ENCODE data around the gene ECM1.
A peak's percentile ranks its signal among the peaks of the same experiment; 100 is the strongest.

The ECM1 gene

DNA sequence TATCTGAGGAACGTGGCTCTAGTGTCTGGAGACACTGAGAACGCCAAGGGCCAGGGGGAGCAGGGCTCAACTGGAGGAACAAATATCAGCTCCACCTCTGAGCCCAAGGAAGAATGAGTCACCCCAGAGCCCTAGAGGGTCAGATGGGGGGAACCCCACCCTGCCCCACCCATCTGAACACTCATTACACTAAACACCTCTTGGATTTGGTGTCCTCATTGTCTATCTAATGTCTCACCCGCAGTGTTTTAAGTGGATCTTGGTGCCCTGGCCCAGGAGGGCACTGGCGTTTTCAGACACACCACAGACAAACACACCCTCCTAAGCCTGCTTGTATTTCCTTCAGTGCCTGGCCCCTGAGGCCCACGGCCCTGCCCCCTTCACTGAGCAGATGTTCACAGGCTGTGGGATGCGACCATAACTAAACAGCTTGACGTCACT, 5.5 kb downstream of the ECM1 start:
- DNase-seq, result no peak

DNA sequence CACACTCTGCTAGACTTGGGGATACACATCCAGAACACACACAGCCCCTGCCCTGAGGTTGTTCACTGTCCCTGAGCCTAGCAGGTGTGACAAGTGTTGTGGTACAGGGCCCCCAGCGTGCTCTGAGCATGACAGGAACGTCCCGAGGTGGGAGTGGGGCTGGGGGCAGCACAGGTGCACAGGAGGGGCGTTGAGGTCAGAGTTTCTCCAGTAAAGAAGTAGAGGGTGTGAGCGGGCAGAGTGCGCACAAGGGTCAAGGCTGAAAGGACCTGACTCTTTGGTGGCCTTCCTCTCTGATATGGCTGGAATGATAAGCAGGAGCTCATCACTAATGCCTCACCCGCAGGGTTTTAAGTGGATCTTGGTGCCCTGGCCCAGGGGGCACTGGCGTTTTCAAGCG, 6.4 kb downstream of the ECM1 start:
- DNase-seq, result no peak

DNA sequence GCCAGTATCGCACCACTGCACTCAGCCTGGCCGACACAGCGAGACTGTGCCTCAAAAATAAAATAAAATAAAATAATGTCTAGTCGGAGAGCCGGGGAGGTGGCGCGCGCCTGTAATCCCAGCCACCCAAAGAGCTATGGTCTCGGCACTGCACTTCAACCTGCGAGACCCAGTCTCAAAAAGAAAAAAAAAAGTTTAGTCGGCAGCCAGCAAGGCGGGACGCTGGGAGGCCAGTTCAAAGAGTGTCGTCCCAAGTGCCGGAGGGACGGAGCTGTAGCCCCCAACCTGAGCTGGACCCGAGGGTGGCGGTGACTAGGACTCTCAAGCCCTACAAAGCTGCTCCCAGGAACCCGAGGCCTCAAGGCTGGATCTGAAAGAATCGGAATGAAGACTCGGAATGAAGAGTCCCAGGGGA, 7.0 kb downstream of the ECM1 start:
- no peak for DNase-seq

DNA sequence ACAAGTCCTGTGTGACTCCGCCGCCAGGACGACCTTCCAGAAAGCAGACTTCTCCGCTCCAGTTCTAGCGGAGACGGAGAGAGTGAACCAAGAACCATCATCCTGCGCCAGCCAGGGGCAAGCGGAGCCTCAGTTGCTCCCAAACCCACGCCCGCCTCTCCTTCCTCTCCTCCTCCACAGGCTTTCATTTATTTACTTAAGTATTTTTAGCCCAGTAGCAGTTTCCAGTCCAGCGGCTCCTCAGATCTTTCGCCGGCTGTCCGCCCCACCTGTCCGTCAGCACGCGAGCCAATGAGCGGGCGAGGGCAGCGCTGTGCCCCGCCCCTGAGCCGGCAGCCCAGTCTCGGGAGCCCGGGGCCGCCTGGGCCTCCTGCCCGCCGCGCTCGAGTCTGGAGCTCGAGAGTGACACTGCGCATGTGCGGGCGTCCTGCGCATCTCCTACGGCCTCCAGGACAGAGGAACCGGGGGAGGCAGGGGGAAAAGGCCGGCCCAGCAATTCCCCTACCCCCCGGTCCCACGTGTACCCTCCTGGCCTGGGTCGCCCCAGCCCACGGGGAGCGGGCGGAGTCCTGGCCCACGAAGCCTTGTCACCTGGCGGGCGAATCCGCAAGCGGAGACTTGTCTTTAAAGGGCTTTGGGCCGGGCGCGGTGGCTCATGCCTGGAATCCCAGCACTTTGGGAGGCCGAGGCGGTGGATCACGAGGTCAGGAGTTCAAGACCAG, 7.6 kb downstream of the ECM1 start, which contains the start of gene FALEC:
Gene FALEC (plus strand): TSS at position 425 of the 722 bp plus-strand sequence.
- DNase-seq, result peak; percentile 87

DNA sequence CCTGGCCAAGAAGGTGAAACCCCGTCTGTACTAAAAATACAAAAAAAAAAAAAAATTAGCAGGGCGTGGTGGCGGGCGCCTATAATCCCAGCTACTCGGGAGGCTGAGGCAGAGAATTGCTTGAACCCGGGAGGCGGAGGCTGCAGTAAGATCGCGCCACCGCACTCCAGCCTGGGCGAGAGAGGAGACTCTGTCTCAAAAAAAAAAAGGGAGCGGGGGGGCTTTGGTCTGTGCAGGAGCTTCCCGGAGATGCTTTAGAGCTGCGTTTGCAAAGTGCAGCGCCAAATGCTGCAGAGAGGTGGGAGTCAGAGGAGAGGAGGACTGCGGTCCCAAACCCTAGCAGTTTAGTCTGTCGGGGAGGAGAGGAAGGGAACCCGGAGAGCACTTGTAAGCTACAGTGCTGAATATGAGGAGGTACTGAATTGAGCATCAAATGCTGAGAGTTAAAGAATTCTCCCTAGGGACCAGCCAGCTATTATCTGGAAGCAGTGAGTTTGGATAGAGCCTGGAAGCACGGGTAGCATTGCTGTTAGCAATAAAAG, 8.2 kb downstream of the ECM1 start:
- no peak for DNase-seq

DNA sequence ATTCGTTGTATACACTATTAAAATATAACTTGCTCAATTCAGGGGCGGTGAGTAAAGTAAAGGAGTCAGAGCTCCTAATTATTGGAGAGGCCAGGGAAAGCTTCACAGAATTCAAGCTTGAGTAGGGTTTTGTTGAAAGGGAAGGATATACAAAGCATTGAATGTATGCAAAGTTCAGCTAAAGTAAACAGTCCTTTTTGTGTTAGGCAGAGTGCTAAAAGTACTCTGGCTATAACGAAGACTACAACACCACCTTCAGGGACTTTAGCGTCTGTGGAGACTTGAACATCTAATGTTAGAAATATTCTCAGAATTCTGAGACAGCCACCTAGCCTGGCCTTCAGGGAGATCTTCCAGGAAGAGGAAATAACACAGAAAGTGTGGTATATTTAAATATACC, 8.7 kb downstream of the ECM1 start:
- no peak for DNase-seq

DNA sequence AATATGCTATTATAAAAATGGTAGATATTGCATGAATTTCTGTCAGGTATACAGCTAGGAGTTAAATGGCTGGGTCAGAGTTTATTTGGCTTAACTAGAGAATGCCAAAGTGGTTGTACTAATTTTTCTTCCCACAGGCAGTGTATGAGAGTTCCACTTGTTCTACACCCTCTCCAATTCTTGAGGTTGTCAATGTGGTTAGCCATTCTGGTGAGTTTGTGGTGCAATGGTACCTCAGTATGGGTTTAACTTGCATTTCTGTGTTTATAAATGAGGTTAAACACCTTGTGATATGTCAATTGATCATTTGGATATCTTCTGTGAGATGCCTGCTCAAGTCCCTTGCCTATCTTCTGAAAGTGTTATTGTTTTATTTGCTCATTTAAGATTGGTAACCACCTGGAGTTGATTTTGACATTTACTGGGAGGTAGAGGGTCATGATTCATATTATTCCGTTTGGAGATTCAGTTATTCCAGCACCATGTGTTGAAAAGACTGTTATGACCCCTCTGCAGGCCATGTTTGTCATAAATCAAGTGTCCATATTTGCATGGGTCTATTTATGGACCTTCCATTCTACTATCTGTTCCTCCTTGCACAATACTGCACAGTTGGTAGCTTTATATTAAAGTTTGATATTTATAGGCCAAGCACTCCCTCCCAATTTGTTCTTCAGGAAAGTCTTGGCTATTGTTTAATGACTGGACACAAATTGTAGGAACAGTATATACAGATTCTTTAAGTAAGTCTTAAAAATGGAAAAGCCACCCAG, 13.5 kb downstream of the ECM1 start:
- no peak for DNase-seq

DNA sequence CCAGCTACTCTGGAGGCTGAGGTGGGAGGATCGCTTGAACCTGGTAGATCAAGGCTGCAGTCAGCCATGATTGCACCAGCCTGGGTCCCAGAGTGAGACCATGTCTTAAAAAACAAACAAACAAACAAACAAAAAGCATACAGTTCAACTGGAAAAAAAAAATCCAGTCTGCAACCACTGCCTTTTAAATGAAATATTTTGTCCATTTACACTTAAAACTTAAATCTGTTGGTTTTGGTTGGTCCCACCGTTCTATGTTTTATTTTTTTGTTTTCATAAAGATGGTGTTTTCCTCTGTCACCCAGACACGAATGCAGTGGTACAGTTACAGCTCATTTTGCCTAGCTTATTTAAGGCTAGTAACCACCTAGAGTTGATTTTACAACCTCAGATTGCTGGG, 17.4 kb downstream of the ECM1 start:
- DNase-seq, result no peak

DNA sequence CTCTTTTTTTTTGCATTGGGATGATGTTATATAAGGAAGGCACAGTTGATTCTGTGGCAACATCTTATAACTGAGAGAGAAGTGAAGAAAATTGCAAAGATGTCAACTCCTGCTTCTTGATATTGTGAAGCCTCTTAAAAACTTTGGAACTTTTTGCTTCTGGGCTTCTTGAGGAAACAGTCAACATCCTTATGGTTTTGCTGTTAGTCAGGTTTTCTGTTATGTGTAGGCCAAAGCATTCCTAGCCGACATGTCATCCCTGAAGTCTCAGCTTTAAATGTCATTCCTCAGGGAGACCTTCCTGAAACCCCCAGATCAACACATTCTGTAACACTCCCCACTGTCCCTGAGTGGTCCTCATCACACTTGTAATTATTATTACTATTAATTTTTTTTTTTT, 20.3 kb downstream of the ECM1 start:
- no peak for DNase-seq

DNA sequence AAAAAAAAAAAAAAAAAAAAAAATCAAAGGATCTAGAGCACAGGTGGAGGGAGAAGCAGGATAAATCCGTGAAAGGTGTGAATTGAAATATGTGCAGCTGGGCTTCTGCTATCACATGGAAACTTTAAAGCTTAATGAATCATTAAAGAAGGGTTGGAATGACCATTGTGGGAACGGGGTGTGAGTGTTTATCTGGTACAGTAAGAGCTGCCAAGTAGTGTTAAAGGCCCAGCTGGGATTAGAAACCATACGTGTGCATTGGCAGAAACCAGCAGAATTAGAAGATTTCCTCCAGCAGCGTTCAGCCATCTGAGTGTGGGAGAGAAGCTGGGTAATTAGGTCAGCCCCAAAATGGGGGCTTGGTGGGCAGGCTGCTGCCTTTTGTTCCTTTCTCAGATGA, 21.1 kb downstream of the ECM1 start:
- no peak for DNase-seq

DNA sequence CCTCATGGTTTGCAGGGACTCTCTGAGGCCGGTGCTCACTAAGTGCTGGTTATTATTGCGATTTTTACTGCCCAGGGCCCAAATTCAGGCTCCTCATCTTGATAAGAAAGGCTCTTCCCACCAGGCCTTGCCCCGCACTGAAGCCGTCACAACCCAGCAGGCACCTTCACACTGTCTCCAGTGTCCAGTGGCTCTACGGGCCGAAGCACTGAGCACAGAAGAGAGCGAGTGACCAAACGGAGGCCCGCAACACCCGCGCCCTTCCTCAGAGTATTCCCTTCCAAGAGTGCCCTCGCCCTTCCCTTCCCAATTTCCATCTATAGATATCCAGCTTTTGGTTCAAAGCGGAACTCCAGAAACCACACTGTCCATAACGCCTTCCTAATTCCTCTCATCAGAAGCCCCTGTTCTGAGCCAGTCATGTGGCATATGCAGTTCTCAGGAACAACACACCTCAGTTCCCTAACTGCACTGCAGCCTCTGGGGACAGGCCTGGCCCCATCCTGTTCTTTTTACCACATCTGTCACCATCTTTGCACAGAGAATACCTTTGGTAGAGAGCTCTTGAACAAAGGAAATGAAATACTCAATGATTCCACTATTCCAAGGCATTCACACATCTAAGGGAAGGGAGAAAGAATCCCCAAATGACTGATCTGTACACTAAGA, 22.7 kb downstream of the ECM1 start:
- DNase-seq, result no peak

DNA sequence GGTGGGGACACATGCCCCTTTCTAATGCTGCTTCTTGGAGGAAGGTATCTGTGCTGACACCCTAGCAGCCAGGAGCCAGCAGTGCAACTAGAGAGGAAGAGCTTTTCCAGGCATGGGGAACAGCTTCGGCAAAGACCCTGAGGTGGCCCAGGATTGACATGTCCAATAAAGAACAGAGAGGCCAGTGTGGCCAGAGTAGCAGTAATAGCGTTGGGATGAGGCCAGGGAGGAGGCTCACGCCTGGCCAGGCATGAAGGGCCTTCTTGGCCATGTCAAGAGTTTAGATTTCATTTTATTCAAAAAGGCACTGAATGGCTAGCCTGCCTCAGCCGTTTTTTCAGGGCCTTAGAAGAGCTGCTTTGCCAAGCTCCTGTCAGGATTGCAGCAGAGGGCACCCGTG, 25.0 kb downstream of the ECM1 start:
- no peak for DNase-seq

DNA sequence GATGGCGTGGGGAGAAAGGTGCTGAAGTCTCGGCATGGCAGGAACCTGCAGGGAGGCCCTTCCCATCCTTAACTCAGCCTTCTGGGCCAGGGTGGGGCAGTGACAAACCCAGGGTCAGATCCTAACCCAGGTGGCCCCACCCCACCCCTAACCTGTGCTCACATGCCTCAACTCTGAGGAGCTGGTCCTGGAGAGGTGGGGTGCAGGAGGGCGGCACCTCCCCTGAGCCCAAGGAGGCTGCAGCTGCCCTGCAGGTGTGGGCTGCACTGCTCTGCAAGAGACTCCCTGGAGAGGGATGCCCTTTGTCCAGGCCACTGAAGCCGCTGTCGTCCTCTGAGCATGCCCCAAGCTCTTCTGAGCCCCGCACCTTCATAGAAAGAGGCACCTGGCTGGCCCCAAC, 26.1 kb downstream of the ECM1 start:
- no peak for DNase-seq

DNA sequence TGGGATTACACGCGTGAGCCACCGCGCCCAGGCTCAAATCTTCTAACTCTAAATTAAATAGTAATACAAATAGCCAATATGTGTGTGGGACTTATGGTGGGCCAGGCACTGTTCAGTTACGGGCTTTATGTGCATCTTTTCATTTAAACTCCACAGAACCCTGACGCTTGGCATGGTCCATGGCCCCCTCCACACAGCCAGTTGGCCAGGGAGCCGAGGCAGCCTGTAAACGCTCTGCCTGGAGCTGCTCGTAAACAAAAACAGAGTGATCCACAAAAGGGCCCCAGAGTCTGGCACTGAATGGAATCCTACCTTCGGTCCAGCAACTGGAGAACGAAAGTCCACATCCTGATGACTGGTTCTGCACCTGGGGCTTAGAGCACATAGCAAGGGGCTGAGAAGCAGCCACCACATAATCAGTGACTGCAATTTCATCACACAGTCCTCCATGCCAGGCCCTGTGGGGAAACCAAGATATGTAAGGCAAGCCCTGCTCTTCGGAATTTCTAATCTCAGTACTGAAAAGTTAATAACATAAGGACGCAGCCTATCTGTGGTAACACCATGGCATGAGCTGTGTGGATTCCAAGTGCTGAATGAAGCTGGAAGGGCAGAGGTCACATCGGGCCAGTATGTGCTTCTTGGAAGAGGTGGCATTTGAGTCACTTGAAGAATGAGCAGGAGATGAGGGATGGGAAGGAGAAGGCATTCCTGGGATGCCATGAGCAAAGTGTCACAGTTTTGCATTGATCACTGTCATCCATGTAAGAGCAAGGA, 27.8 kb downstream of the ECM1 start:
- DNase-seq, result no peak

DNA sequence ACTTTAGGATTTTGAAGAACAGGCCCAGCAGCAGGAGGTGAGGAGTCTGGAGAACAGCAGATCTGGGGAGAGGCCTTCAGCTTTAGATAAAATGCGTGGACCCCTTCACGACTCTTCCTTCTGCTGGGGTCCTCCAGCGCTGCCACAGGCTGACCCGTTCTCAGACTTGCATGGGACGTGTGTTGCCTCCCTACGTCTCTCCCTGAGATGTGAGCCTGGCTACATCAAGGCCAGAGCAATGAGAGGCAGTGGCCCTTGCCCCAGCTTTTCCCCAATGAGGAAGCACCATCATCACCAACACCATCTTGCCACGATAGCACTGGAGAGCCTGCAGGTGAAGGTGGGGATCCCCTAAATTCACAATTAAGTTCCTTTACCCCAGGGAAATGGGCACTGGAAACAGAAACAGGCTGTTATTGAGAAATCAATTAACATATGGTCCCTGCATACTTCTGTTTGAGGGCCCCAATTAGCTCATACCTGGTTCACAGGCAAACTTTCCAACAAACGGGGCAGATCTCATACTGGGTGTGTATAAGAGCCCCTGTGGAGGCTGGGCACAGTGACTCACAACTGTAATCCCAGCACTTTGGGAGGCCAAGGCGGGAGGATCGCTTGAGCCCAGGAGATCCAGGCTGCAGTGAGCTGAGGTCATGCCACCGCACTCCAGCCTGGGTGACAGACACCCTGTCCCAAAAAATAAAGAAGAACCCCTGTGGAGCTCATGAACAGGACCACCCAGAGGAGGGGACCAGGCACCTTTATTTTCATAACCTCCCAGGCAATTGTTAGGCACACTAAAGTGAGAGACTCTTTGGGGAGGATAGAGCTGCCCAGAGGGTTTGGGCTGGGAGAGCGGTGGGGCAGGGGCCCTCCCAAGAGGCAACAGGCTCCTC, 29.2 kb downstream of the ECM1 start:
- DNase-seq, result no peak

DNA sequence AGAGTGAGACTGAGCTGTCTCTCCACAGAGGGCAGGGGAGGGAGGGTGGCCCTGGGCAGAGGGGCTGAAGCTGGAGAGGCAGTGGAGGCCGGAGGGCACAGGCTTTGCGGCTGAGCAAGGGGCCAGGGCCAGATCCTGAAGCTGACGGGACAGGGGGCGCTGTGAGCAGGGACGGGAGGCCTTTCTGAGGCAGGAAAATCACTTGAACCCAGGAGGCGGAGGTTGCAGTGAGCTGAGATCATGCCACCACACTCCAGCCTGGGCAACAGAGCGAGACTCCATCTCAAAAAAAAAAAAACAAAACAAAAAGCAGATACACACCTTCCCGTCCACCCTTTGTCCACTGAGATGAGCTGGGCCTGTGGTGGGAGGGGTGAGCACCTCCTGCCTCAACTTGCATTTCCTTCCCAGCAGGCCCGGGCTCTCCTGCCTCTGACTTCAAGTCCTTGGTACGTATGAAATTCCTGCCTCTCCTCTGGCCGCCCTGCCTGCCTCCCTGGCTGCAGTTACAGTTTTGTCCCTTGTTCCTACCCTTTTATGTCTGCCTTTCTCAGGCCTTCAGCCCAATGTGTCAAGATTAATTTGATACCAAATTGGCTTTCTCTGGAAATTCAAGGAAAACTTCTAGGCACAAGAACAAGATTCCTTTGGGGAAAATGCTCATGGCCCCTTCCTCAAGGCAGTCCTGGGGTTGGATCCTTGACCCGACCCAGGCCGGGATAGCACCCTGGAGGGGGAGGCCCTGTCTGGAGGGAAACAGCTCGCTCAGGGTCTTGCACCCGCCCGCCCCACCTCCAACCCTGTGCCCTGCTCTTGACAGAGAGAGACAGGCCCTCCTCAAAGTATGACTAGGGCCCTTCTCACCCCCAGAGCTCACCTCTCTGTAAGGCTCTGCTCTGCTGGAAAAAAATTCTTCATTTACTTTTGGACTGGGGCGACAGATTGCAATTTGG, 30.1 kb downstream of the ECM1 start:
- no peak for DNase-seq

DNA sequence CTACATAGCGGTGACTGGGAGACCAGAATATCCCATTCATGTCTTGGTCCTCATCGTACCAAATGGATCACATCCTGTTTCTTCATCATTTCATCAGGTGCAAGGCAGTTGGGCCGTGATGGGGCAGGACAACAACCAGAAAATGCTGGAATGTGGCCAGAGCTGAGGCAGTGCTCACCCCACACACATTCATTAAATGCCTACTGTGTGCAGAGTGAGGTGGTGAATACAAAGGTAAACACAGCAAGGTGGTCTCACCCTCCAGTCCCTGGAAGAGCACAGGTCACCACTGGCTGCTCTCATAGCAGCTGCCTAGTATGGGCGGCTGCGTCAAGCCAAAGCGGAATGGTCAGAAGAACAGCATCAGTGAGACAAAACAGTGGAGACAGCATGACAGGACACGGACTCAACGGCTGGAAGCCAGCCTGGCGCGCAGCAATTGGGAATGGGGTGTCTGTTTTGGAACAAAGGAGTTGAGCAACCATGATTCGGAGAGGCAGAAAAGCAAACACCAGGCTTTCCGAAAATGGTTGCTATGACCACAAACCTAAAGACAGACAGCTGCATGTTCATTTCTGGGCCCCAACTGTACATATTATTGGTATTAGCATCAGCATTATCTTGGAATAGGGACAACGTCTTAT, 35.7 kb downstream of the ECM1 start:
- DNase-seq, result no peak

DNA sequence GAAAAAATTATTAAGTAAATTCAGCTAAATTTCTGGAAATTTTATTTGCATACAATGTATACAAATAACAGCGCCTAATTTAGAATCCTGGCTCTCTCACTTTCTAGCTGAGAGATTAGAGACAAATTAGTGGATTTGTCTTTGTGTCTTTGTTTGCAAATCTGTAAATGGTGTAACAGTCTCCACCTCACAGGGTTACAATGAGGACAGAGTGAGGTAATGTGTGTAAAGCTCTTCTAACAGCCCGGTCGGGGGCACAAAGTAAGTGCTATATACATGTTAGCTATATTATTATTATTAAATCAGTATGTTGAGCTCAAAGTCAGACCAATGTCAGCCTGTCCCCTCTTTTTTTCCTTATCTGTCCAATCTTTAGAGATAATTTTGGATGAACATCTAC, 36.3 kb downstream of the ECM1 start:
- no peak for DNase-seq

DNA sequence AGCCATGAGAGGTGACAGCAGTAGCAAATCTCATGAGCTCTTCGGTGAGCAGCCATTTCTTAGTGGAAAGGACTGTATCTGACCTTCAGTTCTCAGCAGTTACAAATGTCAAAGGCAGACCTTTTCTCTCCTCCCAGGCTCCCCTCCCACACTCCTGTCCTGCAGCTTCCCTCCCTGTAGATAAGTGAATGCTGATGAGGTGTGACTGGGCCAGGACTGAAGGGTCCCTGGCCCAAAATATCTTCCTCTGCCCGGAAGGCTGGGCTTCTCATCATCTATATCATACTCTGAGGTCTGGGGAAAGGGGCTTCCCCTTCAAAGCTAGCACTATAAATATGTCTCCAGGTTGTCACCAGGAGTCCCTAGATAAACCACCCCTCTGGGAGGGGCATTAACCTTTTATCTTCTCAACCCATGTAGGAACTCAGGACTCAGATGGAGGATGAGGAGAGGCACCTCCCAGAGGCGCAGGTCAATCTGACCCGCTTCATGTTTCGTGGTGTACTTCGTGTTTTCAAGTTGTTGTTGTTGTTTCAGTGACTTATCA, 37.6 kb downstream of the ECM1 start:
- no peak for DNase-seq

All from activated gamma-delta T cell treated with Interleukin-2 at 50 U/mL for 16 hours (primary cell).